BJ (cell line): Measurements from ENCODE around the gene PYHIN1. TPM values are rescaled to one million over a fixed set of nuclear protein-coding genes. Genes with fewer than 3 reads are reported as not detected.
A peak's percentile ranks its signal among the peaks of the same experiment; 100 is the strongest.

Experiments used
- CTCF ChIA-PET: fragments of 350-600 bp; formaldehyde crosslinking; extraction: SDS; loops from one replicate; lab custom pipeline; 2021; ENCODE audit warnings: antibody characterized with exemption, inconsistent platforms; lab: Yijun Ruan, JAX
- POLR2A ChIA-PET: fragments of 300-600 bp; sonication (Branson Sonifier 250); formaldehyde crosslinking; extraction: SDS; loops from one replicate; lab custom pipeline; 2021; ENCODE audit warnings: antibody characterized with exemption; lab: Charles Lee
- DNase-seq: peaks from one replicate; pipeline ENCODE4 v3.0.0-alpha.2; 2011; ENCODE audit warnings: low read depth
- H3K27me3 ChIP-seq: 2 replicates; pipeline ENCODE4 v1.6.0; 2011; ENCODE audit warnings: low read length; ENCODE audit not compliant: control insufficient read depth, insufficient read depth
- H3K36me3 ChIP-seq: 2 replicates; pipeline ENCODE4 v1.5.1; 2011; ENCODE audit warnings: low read length; ENCODE audit not compliant: control insufficient read depth, insufficient read depth
- H3K4me3 ChIP-seq: 2 replicates; pipeline ENCODE4 v1.5.1; 2011; ENCODE audit warnings: low read depth, mild to moderate bottlenecking, control low read depth, low read length
- polyA plus RNA-seq: library from polyadenylated mRNA; depleted of rRNA; stranded (reverse); fragments of >200 nt; gene quantifications from 2 replicates; pipeline ENCODE4 v1.2.3, GENCODE V29; 2011
- TF ChIP-seq, protein P1 (sequence below): IDR thresholded peaks from 2 replicates; pipeline ENCODE4 v1.5.1; 2011; ENCODE audit warnings: low read depth, mild to moderate bottlenecking, control low read depth, inconsistent platforms, low read length, moderate library complexity; ENCODE audit not compliant: insufficient read depth

PYHIN1 gene
- polyA plus RNA-seq, 1 experiment = not detected

DNA sequence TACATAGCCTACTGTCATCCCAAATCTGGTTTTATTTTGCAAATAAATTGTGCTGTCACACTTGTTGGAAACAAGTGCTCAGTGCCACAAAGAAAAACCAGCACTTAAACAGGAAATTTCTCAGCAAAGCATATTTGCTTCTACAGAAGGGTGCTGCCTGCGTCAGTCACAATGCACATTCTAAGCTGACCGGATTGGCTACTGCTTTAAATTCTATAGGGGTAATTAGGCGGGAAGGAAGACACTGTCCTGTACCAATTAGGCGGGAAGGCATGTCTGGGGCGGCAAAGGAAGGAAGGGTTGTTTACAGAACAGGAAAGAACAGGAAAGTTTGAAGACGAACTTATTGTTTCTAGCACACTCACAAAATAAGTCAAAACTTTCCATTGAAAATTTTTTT, 81.1 kb downstream of the PYHIN1 start:
- DNase-seq = no peak

DNA sequence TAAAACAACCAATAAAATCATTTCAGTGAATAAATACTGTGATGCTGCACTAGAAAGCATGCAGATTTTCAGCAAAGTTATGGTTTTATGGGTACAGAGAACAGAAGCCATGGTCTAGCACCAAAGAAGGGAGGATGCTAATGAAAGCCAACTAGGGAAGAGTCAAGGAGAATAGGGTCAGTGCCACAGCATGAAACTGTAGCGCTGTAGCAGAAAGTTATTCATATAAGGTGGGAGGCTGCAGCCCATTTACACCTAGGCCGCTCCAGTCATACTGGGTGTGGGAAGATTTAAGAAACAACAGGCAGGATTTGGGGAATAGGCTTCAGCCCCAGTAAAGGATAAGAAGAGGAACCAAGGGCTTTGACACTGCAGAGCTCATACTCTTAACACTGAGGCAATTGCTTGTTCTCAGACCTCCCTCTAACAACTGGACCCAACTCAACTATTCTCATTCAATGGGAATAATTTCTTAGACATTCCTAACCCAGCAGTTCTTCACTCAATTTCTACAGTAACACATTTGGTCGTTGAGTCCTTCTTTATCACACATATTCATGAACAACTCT, 82.7 kb downstream of the PYHIN1 start:
- DNase-seq = no peak
- ChIA-PET CTCF (no interaction called here), POLR2A (no interaction called here)
- no peak overlapping the region for H3K4me3 ChIP-seq
- TF ChIP-seq, protein P1, sequence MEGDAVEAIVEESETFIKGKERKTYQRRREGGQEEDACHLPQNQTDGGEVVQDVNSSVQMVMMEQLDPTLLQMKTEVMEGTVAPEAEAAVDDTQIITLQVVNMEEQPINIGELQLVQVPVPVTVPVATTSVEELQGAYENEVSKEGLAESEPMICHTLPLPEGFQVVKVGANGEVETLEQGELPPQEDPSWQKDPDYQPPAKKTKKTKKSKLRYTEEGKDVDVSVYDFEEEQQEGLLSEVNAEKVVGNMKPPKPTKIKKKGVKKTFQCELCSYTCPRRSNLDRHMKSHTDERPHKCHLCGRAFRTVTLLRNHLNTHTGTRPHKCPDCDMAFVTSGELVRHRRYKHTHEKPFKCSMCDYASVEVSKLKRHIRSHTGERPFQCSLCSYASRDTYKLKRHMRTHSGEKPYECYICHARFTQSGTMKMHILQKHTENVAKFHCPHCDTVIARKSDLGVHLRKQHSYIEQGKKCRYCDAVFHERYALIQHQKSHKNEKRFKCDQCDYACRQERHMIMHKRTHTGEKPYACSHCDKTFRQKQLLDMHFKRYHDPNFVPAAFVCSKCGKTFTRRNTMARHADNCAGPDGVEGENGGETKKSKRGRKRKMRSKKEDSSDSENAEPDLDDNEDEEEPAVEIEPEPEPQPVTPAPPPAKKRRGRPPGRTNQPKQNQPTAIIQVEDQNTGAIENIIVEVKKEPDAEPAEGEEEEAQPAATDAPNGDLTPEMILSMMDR = no peak
- no peaks in the 10 kb centered on the region for H3K27me3 ChIP-seq
- H3K36me3 ChIP-seq = peaks cover 11% of the 10 kb centered on the region

More for the DNA sequence above, 81.1 kb downstream of the PYHIN1 start:
- POLR2A ChIA-PET = no interaction called here
- Histone ChIP-seq H3K4me3 (peak overlapping the region; percentile 48), H3K36me3 (peaks cover 11% of the 10 kb centered on the region), H3K27me3 (no peaks in the 10 kb centered on the region)
- CTCF ChIA-PET = interaction anchor here (0.7 kb wide), 1 partner anchor 995 kb away, joined by 3 read pairs; no protein-coding TSS in a partner anchor
- TF ChIP-seq, protein P1 = no peak

DNA sequence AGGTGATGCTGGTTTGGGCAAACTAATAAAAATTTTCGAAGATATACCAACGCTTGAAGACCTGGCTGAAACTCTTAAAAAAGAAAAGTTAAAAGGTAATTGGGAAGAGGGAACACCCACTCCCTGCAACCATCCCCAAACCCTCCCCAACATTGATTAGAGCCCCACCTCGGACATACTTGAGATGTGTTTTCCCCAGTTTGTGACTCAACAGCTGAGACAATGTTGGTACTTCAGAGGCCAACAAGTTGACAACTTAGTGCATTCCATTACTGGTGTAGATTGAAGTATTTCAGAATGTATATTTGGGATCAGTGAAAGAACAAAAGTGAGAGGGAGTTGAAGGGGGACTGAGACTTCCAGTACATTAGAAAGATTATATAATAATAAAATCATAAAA, 83.5 kb downstream of the PYHIN1 start:
- peaks cover 11% of the 10 kb centered on the region for H3K36me3 ChIP-seq
- TF ChIP-seq, protein P1 = no peak
- no peak for DNase-seq
- H3K4me3 ChIP-seq = no peak overlapping the region
- no peaks in the 10 kb centered on the region for H3K27me3 ChIP-seq
- POLR2A ChIA-PET = no interaction called here
- CTCF ChIA-PET = no interaction called here

DNA sequence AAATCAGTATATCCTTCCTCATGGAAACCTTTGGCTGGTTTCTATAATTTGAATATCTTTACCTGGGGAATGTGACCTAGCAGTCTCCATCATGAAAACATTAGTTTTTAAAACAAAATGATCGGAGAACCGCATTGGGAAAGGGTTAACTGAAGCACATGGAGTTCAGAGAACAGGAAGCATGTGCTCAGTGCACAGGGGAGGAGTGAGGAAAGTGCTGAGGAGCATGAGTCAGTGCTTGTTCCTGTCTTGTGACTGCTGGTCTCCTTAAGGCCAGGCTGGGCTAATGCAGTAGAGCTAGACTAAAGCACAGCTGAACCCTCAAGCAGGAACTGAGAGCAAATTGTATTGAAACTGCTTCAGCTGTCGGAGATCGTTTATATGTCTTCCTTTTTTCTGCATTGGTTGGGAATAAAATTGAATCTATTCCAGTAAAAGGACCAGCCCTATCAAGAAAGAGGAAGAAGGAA, 84.1 kb downstream of the PYHIN1 start:
- Histone ChIP-seq H3K27me3 (no peaks in the 10 kb centered on the region), H3K36me3 (peaks cover 11% of the 10 kb centered on the region), H3K4me3 (no peak overlapping the region)
- POLR2A ChIA-PET = no interaction called here
- DNase-seq = peak; percentile 42
- CTCF ChIA-PET = no interaction called here
- TF ChIP-seq, protein P1 = no peak

DNA sequence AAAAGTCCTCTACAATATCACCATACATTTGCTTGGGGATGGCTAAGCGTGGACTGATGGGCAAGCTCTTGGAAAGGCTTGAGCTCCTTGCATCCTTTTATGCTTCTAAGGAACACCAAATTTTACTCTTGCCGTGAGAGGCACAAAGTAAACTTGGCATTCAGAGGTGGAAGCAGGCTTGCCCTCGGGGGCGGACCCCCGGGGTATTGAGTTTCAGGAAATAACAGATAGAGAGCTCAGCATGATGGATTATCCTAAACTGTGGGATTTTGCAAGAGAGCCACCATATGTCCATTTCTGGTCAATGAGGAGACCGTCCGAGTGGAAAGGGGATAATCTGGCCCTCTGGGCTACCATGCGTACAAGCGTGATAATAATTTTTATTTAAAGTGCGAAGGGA, 92.4 kb downstream of the PYHIN1 start:
- CTCF ChIA-PET = no interaction called here

More for the DNA sequence above, 92.4 kb downstream of the PYHIN1 start:
- POLR2A ChIA-PET = no interaction called here
- no peak for DNase-seq
- Histone ChIP-seq H3K36me3 (peaks cover 6% of the 10 kb centered on the region; the same call in 1 of the 2 replicates), H3K4me3 (no peak overlapping the region), H3K27me3 (no peaks in the 10 kb centered on the region)
- TF ChIP-seq, protein P1 = no peak
